Ascending aorta (tissue), 2 donors: ENCODE data around the gene DHFR2. TPM values are rescaled to one million over a fixed set of nuclear protein-coding genes. Genes with fewer than 3 reads are reported as not detected.
"Not testable (repeated sequence)": the region's sequence is repeated elsewhere in the genome, so short reads cannot be mapped to it uniquely, and the experiment has no call there.

Source experiments
- DNase-seq, 2 donors: peaks; one replicate each; pipeline ENCODE4 v3.0.0-alpha.2; 2019; ENCODE audit warnings: low spot score in 2 of 2
- H3K27ac ChIP-seq, 2 donors: fragments of 200-600 bp; sonication (generic); one replicate each; pipeline ENCODE4 v1.5.1; 2016 to 2017; ENCODE audit warnings: mild to moderate bottlenecking in 1 of 2
- H3K27me3 ChIP-seq: fragments of 200-600 bp; sonication (generic); one replicate; pipeline ENCODE4 v1.5.1; 2017
- H3K36me3 ChIP-seq, 2 donors: fragments of 200-600 bp; sonication (generic); one replicate each; pipeline ENCODE4 v1.5.1; 2016
- H3K4me1 ChIP-seq, 2 donors: fragments of 200-600 bp; sonication (generic); one replicate each; pipeline ENCODE4 v1.5.1; 2016 to 2017; ENCODE audit warnings: mild to moderate bottlenecking in 1 of 2
- H3K4me3 ChIP-seq, 2 donors: fragments of 200-600 bp; sonication (generic); one replicate each; pipeline ENCODE4 v1.5.1; 2016 to 2017; ENCODE audit warnings: mild to moderate bottlenecking in 1 of 2
- H3K9me3 ChIP-seq, 2 donors: fragments of 200-600 bp; sonication (generic); one replicate each; pipeline ENCODE4 v1.5.1; 2016
- CTCF ChIP-seq, 3 experiments: fragments of 200-600 bp in 2 of 3; fragments of 450-650 bp in 1 of 3; sonication (generic) in 2 of 3; IDR thresholded peaks; one replicate each; pipeline ENCODE4 v1.5.1; 2016 to 2019; ENCODE audit warnings: antibody characterized with exemption in 3 of 3, mild to moderate bottlenecking in 1 of 3, moderate library complexity in 1 of 3
- intact Hi-C: fragments of 100-400 bp; cut with DNase I; formaldehyde crosslinking; loops from one replicate; pipeline ENCODE4 v1.15.1; 2023
- total RNA-seq: library from RNA; depleted of rRNA; stranded (reverse); fragments of >200 nt; gene quantifications from one replicate; pipeline ENCODE4 v1.1.0, GENCODE V29; 2016

The DHFR2 gene
- total RNA-seq, 1 donor from 2014 or later = 1.1 TPM

- DNase-seq = no peak
- H3K4me1 ChIP-seq = no peaks in the 10 kb centered on the region
- no peak for TF ChIP-seq CTCF (IDR thresholded peaks at IDR 0.05)
- intact Hi-C loops = no loop called here
- H3K36me3 ChIP-seq = peaks cover 9 to 22% of the 10 kb centered on the region in 2 donors
- H3K27ac ChIP-seq = no peak overlapping the region
- no peak overlapping the region for H3K4me3 ChIP-seq
- no peaks in the 10 kb centered on the region for H3K9me3 ChIP-seq
- no peaks in the 10 kb centered on the region for H3K27me3 ChIP-seq
These were observed 20.5 kb upstream of the DHFR2 start for GRCh38 chr3:94083261-94083660.

- DNase-seq = no peak
- no peaks in the 10 kb centered on the region for H3K27me3 ChIP-seq
- no peak overlapping the region for H3K27ac ChIP-seq
- H3K4me1 ChIP-seq = no peaks in the 10 kb centered on the region
- peaks cover 9 to 16% of the 10 kb centered on the region in 2 donors for H3K36me3 ChIP-seq
- H3K4me3 ChIP-seq = no peak overlapping the region
- intact Hi-C loops = no loop called here
- H3K9me3 ChIP-seq = no peaks in the 10 kb centered on the region
- TF ChIP-seq CTCF (IDR thresholded peaks at IDR 0.05) = no peak
These were observed 19.7 kb upstream of the DHFR2 start for GRCh38 chr3:94082391-94082937.

GRCh38 chr3:94081884-94082283, 19.2 kb upstream of the DHFR2 start:
- H3K27me3 ChIP-seq = no peaks in the 10 kb centered on the region
- intact Hi-C loops = no loop called here

GRCh38 chr3:94080552-94080951, 17.8 kb upstream of the DHFR2 start:
- DNase-seq, H3K9me3 ChIP-seq, intact Hi-C loops, H3K27me3 ChIP-seq, H3K4me3 ChIP-seq, H3K27ac ChIP-seq, H3K4me1 ChIP-seq: not testable (repeated sequence)
- H3K36me3 ChIP-seq = peaks cover 5 to 19% of the 10 kb centered on the region in 2 donors

More at GRCh38 chr3:94081884-94082283, 19.2 kb upstream of the DHFR2 start:
- TF ChIP-seq CTCF (IDR thresholded peaks at IDR 0.05) = no peak
- H3K4me1 ChIP-seq = no peaks in the 10 kb centered on the region
- H3K36me3 ChIP-seq = peaks cover 9 to 16% of the 10 kb centered on the region in 2 donors
- no peak overlapping the region for H3K27ac ChIP-seq
- H3K9me3 ChIP-seq = no peaks in the 10 kb centered on the region
- H3K4me3 ChIP-seq = no peak overlapping the region
- DNase-seq = no peak

GRCh38 chr3:94076055-94076454, 13.3 kb upstream of the DHFR2 start:
- intact Hi-C loops = no loop called here

More at GRCh38 chr3:94076055-94076454, 13.3 kb upstream of the DHFR2 start:
- no peaks in the 10 kb centered on the region for H3K27me3 ChIP-seq
- H3K9me3 ChIP-seq = no peaks in the 10 kb centered on the region
- H3K36me3 ChIP-seq = peaks cover 7 to 22% of the 10 kb centered on the region in 2 donors
- DNase-seq = no peak
- H3K4me1 ChIP-seq = no peaks in the 10 kb centered on the region
- TF ChIP-seq CTCF (IDR thresholded peaks at IDR 0.05) = no peak
- no peak overlapping the region for H3K4me3 ChIP-seq
- H3K27ac ChIP-seq = no peak overlapping the region
